A204.1 (cell line): ENCODE results near the gene ATOSB.

Experiments
- FAIRE-seq: peaks from 2 replicates; lab custom pipeline; 2012; peaks lifted over from hg19 to GRCh38; lab: Jason Lieb, UNC

Gene ATOSB

GRCh38 chr9:35114113-35114839 lies 1.4 kb downstream of the ATOSB start:
- FAIRE-seq, result peak; percentile 90

- no peak for FAIRE-seq
These were observed 3.2 kb downstream of the ATOSB start for GRCh38 chr9:35112257-35113020.

GRCh38 chr9:35111001-35111933 lies 4.4 kb downstream of the ATOSB start:
- peak; percentile 74 for FAIRE-seq

- no peak for FAIRE-seq
These were observed 5.3 kb downstream of the ATOSB start for GRCh38 chr9:35110327-35110761.

- FAIRE-seq, result no peak
These were observed 6.6 kb downstream of the ATOSB start for GRCh38 chr9:35108946-35109575.

- no peak for FAIRE-seq
These were observed 7.2 kb downstream of the ATOSB start for GRCh38 chr9:35108461-35108860.

GRCh38 chr9:35107297-35108290 lies 8.1 kb downstream of the ATOSB start:
- no peak for FAIRE-seq

GRCh38 chr9:35106343-35106730 lies 9.3 kb downstream of the ATOSB start:
- FAIRE-seq, result no peak

GRCh38 chr9:35105571-35106342 lies 9.9 kb downstream of the ATOSB start:
- no peak for FAIRE-seq

- FAIRE-seq, result no peak
These were observed 10.5 kb downstream of the ATOSB start for GRCh38 chr9:35105126-35105525.

GRCh38 chr9:35104586-35104985 lies 11.1 kb downstream of the ATOSB start:
- no peak for FAIRE-seq

- no peak for FAIRE-seq
These were observed 11.9 kb downstream of the ATOSB start for GRCh38 chr9:35103660-35104191.

GRCh38 chr9:35102769-35103659 lies 12.6 kb downstream of the ATOSB start, which contains the start of gene STOML2:
TSS of gene STOML2 (minus strand) at chr9:35103131. CDS start at chr9:35103094, 37 bp downstream.
- peak; percentile 91 for FAIRE-seq

- no peak for FAIRE-seq
These were observed 13.2 kb downstream of the ATOSB start for GRCh38 chr9:35102465-35102768.

- no peak for FAIRE-seq
These were observed 18.1 kb downstream of the ATOSB start for GRCh38 chr9:35097573-35097972.

GRCh38 chr9:35096035-35096849 lies 19.4 kb downstream of the ATOSB start, which contains the start of gene PIGO:
TSS of gene PIGO (minus strand) at chr9:35096591. CDS start at chr9:35095565, 1,026 bp downstream.
- no peak for FAIRE-seq

- no peak for FAIRE-seq
These were observed 24.1 kb downstream of the ATOSB start for GRCh38 chr9:35091536-35091935.

GRCh38 chr9:35089434-35089833 lies 26.2 kb downstream of the ATOSB start:
- no peak for FAIRE-seq
